K562 (cell line): ENCODE results near the gene OR6K6. TPM values are rescaled to one million over a fixed set of nuclear protein-coding genes. Genes with fewer than 3 reads are reported as not detected.
A peak's percentile ranks its signal among the peaks of the same experiment; 100 is the strongest.

Experiments used
- ATAC-seq: fragments of 200-7000 bp; cut with Tn5 transposase; 3 replicates; pipeline ENCODE4 v1.9.1; 2020; ENCODE audit warnings: moderate library complexity
- BruUV-seq: library from RNA; stranded (reverse); fragments of 400-500 nt; replicated peaks from 2 replicates; lab custom pipeline; 2021; lab: Mats Ljungman, UMichigan
- CTCF ChIA-PET: fragments of 300-600 bp; formaldehyde crosslinking; extraction: SDS; loops from one replicate; lab custom pipeline; 2021; ENCODE audit warnings: low intra/inter-chr PET ratio; lab: Yijun Ruan, JAX
- POLR2A ChIA-PET: fragments of 300-600, 350-650 bp; sonication (Branson Sonifier 250); formaldehyde crosslinking; extraction: SDS; loops from one replicate; lab custom pipeline; 2021; ENCODE audit warnings: antibody characterized with exemption, inconsistent platforms; lab: Yijun Ruan, JAX
- DNase-seq, 4 experiments: peaks; one replicate each; pipeline versions ENCODE4 v3.0.0 to v3.0.0-alpha.2; 2011 to 2018; ENCODE audit warnings: low spot score in 3 of 4, mixed read lengths in 3 of 4; ENCODE audit errors: extremely low read depth in 1 of 4
- FAIRE-seq: peaks from 2 replicates; lab custom pipeline; 2011; peaks lifted over from hg19 to GRCh38; lab: Jason Lieb, UNC
- H2AFZ ChIP-seq: 2 replicates; pipeline ENCODE4 v1.6.0; 2011; ENCODE audit warnings: low read depth, low read length, control low read depth, inconsistent platforms
- H3K27ac ChIP-seq: fragments of 200-600 bp; 3 replicates; pipeline ENCODE4 v1.8.0; 2011; ENCODE audit warnings: low read depth, mild to moderate bottlenecking, control low read depth, inconsistent platforms, low read length, moderate library complexity, mixed read lengths; ENCODE audit errors: extremely low read depth
- H3K27me3 ChIP-seq, 2 experiments: fragments of 300-600 bp in 1 of 2; 2 replicates in 1 of 2; 3 replicates in 1 of 2; pipeline versions ENCODE4 v1.6.0 to v1.8.0; 2011; ENCODE audit warnings: inconsistent platforms in 2 of 2, low read length in 2 of 2, mild to moderate bottlenecking in 1 of 2, mixed read lengths in 1 of 2, moderate library complexity in 1 of 2; ENCODE audit not compliant: control insufficient read depth in 2 of 2, insufficient read depth in 2 of 2
- H3K36me3 ChIP-seq: fragments of 300-600 bp; 3 replicates; pipeline ENCODE4 v1.8.0; 2011; ENCODE audit warnings: mild to moderate bottlenecking, low read length, inconsistent platforms; ENCODE audit not compliant: control insufficient read depth, insufficient read depth
- H3K4me1 ChIP-seq, 2 experiments: fragments of 200-600 bp in 1 of 2; replicated peaks in 1 of 2; 2 replicates in 1 of 2; 3 replicates in 1 of 2; pipeline versions ENCODE4 v1.5.1 to v1.8.0; 2011; ENCODE audit warnings: inconsistent platforms in 2 of 2, low read length in 2 of 2, mild to moderate bottlenecking in 1 of 2, mixed read lengths in 1 of 2, moderate library complexity in 1 of 2; ENCODE audit not compliant: control insufficient read depth in 2 of 2, insufficient read depth in 2 of 2
- H3K4me2 ChIP-seq: 2 replicates; pipeline ENCODE4 v1.6.1; 2011; ENCODE audit warnings: low read length, control low read depth, inconsistent platforms, mixed read lengths; ENCODE audit not compliant: insufficient read depth
- H3K4me3 ChIP-seq: fragments of 200-600 bp; sonication (generic), shearing (Covaris generic); 2 replicates; pipeline ENCODE4 v1.5.1; 2016; ENCODE audit warnings: control low read depth, inconsistent platforms
- H3K79me2 ChIP-seq: fragments of 200-600 bp; 3 replicates; pipeline ENCODE4 v1.8.0; 2011; ENCODE audit warnings: low read length, inconsistent platforms; ENCODE audit not compliant: control insufficient read depth, insufficient read depth
- H3K9ac ChIP-seq, 2 experiments: 2 replicates each; pipeline versions ENCODE4 v1.6.0 to v1.6.1; 2011; ENCODE audit warnings: low read depth in 2 of 2, low read length in 2 of 2, control low read depth in 1 of 2, inconsistent platforms in 1 of 2, mild to moderate bottlenecking in 1 of 2, mixed read lengths in 1 of 2; ENCODE audit not compliant: insufficient read depth in 1 of 2
- H3K9me1 ChIP-seq: one replicate; pipeline ENCODE4 v1.6.0; 2011; ENCODE audit warnings: inconsistent platforms, mild to moderate bottlenecking, low read length, moderate library complexity; ENCODE audit not compliant: control insufficient read depth, insufficient read depth
- H3K9me3 ChIP-seq: replicated peaks from 2 replicates; pipeline ENCODE4 v1.5.1; 2011; ENCODE audit warnings: low read depth, low read length, inconsistent platforms; ENCODE audit not compliant: control insufficient read depth, insufficient read depth
- H4K20me1 ChIP-seq: replicated peaks from 2 replicates; pipeline ENCODE4 v1.6.1; 2011; ENCODE audit warnings: low read length, inconsistent platforms, mixed read lengths; ENCODE audit not compliant: control insufficient read depth, insufficient read depth
- CUX1 ChIP-seq: fragments of 200-800 bp; sonication (Bioruptor generic); IDR thresholded peaks from 2 replicates; pipeline ENCODE4 v1.6.1; 2016; ENCODE audit warnings: missing genetic modification characterization, missing compliant biosample characterization
- L3MBTL2 ChIP-seq: fragments of 450-650 bp; IDR thresholded peaks from 2 replicates; pipeline ENCODE4 v1.6.1; 2016; ENCODE audit warnings: mild to moderate bottlenecking, moderate library complexity
- NFRKB ChIP-seq: fragments of 450-650 bp; IDR thresholded peaks from 2 replicates; pipeline ENCODE4 v1.6.1; 2016; ENCODE audit warnings: low read depth
- NR2C1 ChIP-seq, 2 experiments: fragments of 450-650 bp; IDR thresholded peaks; 2 replicates each; pipeline ENCODE4 v1.6.1; 2017; ENCODE audit warnings: mild to moderate bottlenecking in 2 of 2, antibody characterized with exemption in 1 of 2, inconsistent platforms in 1 of 2, missing compliant biosample characterization in 1 of 2, missing genetic modification characterization in 1 of 2
- NR3C1 ChIP-seq: sonication (generic); formaldehyde crosslinking; IDR thresholded peaks from 2 replicates; pipeline ENCODE4 v1.8.1; 2022; ENCODE audit warnings: missing genetic modification reagents
- NR4A1 ChIP-seq, 2 experiments: fragments of 250-450 bp in 1 of 2; fragments of 450-650 bp in 1 of 2; sonication (Bioruptor Pico) in 1 of 2; IDR thresholded peaks; 2 replicates each; pipeline versions ENCODE4 v1.4.0 to v1.6.1; 2016 to 2020; ENCODE audit warnings: mild to moderate bottlenecking in 2 of 2, missing compliant biosample characterization in 1 of 2, missing genetic modification characterization in 1 of 2, moderate library complexity in 1 of 2
- RAD51 ChIP-seq: fragments of 450-650 bp; IDR thresholded peaks from 2 replicates; pipeline ENCODE4 v1.7.1; 2016; ENCODE audit warnings: low read depth, mild to moderate bottlenecking, borderline replicate concordance
- SMC3 ChIP-seq: conservative IDR thresholded peaks from 2 replicates; pipeline ENCODE4 v1.6.1; 2011; ENCODE audit warnings: low read depth, low read length, improper control_type of control experiment; ENCODE audit not compliant: insufficient read depth
- TFE3 ChIP-seq: fragments of 450-650 bp; formaldehyde crosslinking; IDR thresholded peaks from 2 replicates; pipeline ENCODE4 v1.4.0; 2020; ENCODE audit warnings: mild to moderate bottlenecking, mixed read lengths
- USF2 ChIP-seq: sonication (generic); formaldehyde crosslinking; IDR thresholded peaks from 2 replicates; pipeline ENCODE4 v1.5.0; 2020; ENCODE audit warnings: missing genetic modification reagents
- ZBTB12 ChIP-seq: fragments of 250-450 bp; sonication (Bioruptor Pico); IDR thresholded peaks from 2 replicates; pipeline ENCODE4 v1.4.0; 2020
- WGBS: fragments of 100-300 bp; shearing (Covaris generic); methylation state at CpG from one replicate; pipeline ENCODE4 v1.1.6; 2016; ENCODE audit warnings: low coverage, mixed read lengths; ENCODE audit not compliant: insufficient coverage; ENCODE audit errors: missing lambda C conversion rate; 5-methylcytosine and 5-hydroxymethylcytosine counted together
- in situ Hi-C: fragments of 300-500 bp; cut with MboI; formaldehyde crosslinking; loops from 4 replicates; pipeline ENCODE4 v1.15.0; 2018; ENCODE audit warnings: inconsistent platforms, mixed read lengths
- intact Hi-C: fragments of 100-400 bp; cut with micrococcal nuclease; formaldehyde crosslinking; loops from 2 replicates; pipeline ENCODE4 v1.14.2; 2022
- polyA plus RNA-seq, 8 experiments: library from polyadenylated mRNA; depleted of rRNA in 4 of 8; stranded (reverse) in 5 of 8; unstranded in 3 of 8; fragments of >200 nt; fragmentation: Nextera tagmentation in 2 of 8; fragmentation: Illumina TruSeq in 1 of 8; extraction: Ambion mirVana in 2 of 8; extraction: Trizol in 1 of 8; gene quantifications; 2 replicates each; pipeline versions ENCODE4 v1.2.1 to v1.2.3, GENCODE V29; 2011 to 2014; ENCODE audit warnings: inconsistent platforms in 1 of 8, missing spikeins in 1 of 8
- total RNA-seq, 7 experiments: library from RNA; depleted of rRNA in 6 of 7; stranded (reverse); fragments of >200 nt in 6 of 7; fragmentation: Illumina TruSeq in 2 of 7; extraction: Trizol in 2 of 7; gene quantifications; 2 replicates each; pipeline versions ENCODE4 v1.2.1 to v1.2.3, GENCODE V29; 2011 to 2021; ENCODE audit warnings: low replicate concordance in 1 of 7

Gene OR6K6
- total and polyA plus RNA-seq, 9 of the 15 experiments (the other 6 are each of a cell fraction or from before 2014, with no cell fraction given) = not detected

- no peak for TF ChIP-seq CUX1 (CRISPR knock-in tag)
These were observed 24.1 kb upstream of the OR6K6 start (continued) for GRCh38 chr1:158730453-158730852.

- in situ Hi-C loops = no loop called here
- CTCF ChIA-PET = no interaction called here
- no peak overlapping the region for H3K9ac ChIP-seq
- no peak overlapping the region for H3K4me3 ChIP-seq
- H3K27ac ChIP-seq = peak overlapping the region; percentile 39; the same call in 2 of the 3 replicates
- peak overlapping the region; percentile 22; the same call in 1 of the 2 replicates for H3K4me2 ChIP-seq
- FAIRE-seq = no peak
- peaks cover 3 to 47% of the 10 kb centered on the region in 2 experiments; a peak in 3 of 5 replicates for H3K4me1 ChIP-seq
- H3K79me2 ChIP-seq = no peaks in the 10 kb centered on the region
- 29% methylated on average over 4 of the region's 4 CpGs for WGBS
- H3K36me3 ChIP-seq = no peaks in the 10 kb centered on the region
- no TSS peak for BruUV-seq
- no peaks in the 10 kb centered on the region for H3K9me1 ChIP-seq
- no peaks in the 10 kb centered on the region for H4K20me1 ChIP-seq
- peak overlapping the region; percentile 42 for H2AFZ ChIP-seq
- H3K27me3 ChIP-seq = no peaks in the 10 kb centered on the region
- H3K9me3 ChIP-seq = no peaks in the 10 kb centered on the region
- DNase-seq = no peak
- POLR2A ChIA-PET = interaction anchor here (0.6 to 1.5 kb wide), 4 partner anchors 11 to 54 kb away, joined by 3 to 6 read pairs (median 4); partner anchors contain the start of gene OR6K3
- intact Hi-C loops = no loop called here
- ATAC-seq = peak; percentile 3; the same call in 1 of the 3 replicates
- TF ChIP-seq NR4A1 (CRISPR knock-in tag; IDR thresholded peaks at IDR 0.05) = no peak
- 0 out of 2 replicates have a peak, but pooled peaks have one; percentile 39 for TF ChIP-seq NR4A1 (tag; IDR thresholded peaks at IDR 0.05)
- no peak for TF ChIP-seq NR3C1 (CRISPR knock-in tag)
- TF ChIP-seq L3MBTL2 = peak; percentile 28; the same call in 1 of the 2 replicates
- TF ChIP-seq SMC3 = no peak
- TF ChIP-seq USF2 (CRISPR knock-in tag) = peak; percentile 58
- no peak for TF ChIP-seq NFRKB
- no peak for TF ChIP-seq NR2C1 (IDR thresholded peaks at IDR 0.05)
- 0 out of 2 replicates have a peak, but pooled peaks have one; percentile 14 for TF ChIP-seq NR2C1 (tag; IDR thresholded peaks at IDR 0.05)
- TF ChIP-seq TFE3 = peak; percentile 81
- TF ChIP-seq RAD51 = peak; percentile 51; the same call in 1 of the 2 replicates
- TF ChIP-seq ZBTB12 (CRISPR knock-in tag) = no peak
These were observed 22.8 kb upstream of the OR6K6 start for GRCh38 chr1:158731707-158732106.
